Ishikawa (cell line): Measurements from ENCODE around the gene ZNF367.

Experiments used
- EP300 ChIP-seq: IDR thresholded peaks from 2 replicates; pipeline ENCODE4 v1.6.1; 2012; ENCODE audit warnings: borderline replicate concordance
- RAD21 ChIP-seq: IDR thresholded peaks from 2 replicates; pipeline ENCODE4 v1.6.1; 2012; ENCODE audit warnings: low read depth
- TAF1 ChIP-seq: IDR thresholded peaks from 2 replicates; pipeline ENCODE4 v1.6.1; 2012; ENCODE audit warnings: low read depth, mild to moderate bottlenecking
- TCF12 ChIP-seq: IDR thresholded peaks from 2 replicates; pipeline ENCODE4 v1.6.1; 2012; ENCODE audit warnings: low read depth
- YY1 ChIP-seq: IDR thresholded peaks from 2 replicates; pipeline ENCODE4 v1.6.1; 2012; ENCODE audit warnings: low read depth
- ZBTB7A ChIP-seq: IDR thresholded peaks from 2 replicates; pipeline ENCODE4 v1.6.1; 2012; ENCODE audit warnings: low read depth
- TF ChIP-seq, protein P1 (sequence below): IDR thresholded peaks from 2 replicates; pipeline ENCODE4 v1.6.1; 2012
- TF ChIP-seq, protein P2 (sequence below): IDR thresholded peaks from 2 replicates; pipeline ENCODE4 v1.6.1; 2012; ENCODE audit warnings: low read depth, mild to moderate bottlenecking

DNA sequence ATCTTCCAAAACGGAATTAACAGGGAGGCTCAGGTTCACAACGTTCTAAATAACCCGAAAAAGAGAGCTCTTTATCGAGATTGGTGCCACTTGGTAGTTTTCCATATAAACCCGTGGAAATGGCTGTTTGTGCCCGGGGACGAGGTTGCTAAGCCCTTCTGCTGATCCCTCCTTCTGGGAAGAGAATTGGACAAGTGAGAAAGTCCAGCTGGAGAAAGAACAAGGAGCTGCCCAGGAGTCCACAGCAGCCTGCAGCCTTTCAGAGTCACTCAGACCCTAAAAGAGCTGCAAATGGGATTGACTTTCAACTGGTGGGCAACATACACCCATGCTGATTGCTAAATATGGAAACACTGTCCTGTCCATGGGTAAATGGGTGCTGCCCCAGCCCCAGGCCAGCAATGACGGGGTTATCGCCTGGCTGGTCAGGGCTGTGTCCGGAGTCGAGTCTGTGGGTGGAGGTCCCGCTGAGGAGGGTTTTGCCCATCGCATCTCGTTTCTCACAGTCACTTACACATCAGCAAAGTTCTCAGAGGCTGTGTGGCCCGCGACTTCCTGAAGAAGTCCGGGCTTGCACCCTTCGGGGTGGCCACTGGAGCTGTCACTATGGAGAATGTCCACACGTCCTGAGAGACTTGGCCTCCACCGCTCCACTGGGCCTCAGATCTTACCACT lies 75.5 kb downstream of the ZNF367 start:
- no peak for TF ChIP-seq EP300
- no peak for TF ChIP-seq ZBTB7A
- no peak for TF ChIP-seq RAD21
- TF ChIP-seq, protein P1, sequence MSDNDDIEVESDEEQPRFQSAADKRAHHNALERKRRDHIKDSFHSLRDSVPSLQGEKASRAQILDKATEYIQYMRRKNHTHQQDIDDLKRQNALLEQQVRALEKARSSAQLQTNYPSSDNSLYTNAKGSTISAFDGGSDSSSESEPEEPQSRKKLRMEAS = no peak
- TF ChIP-seq TAF1 = no peak
- TF ChIP-seq YY1 = no peak
- TF ChIP-seq, protein P2, sequence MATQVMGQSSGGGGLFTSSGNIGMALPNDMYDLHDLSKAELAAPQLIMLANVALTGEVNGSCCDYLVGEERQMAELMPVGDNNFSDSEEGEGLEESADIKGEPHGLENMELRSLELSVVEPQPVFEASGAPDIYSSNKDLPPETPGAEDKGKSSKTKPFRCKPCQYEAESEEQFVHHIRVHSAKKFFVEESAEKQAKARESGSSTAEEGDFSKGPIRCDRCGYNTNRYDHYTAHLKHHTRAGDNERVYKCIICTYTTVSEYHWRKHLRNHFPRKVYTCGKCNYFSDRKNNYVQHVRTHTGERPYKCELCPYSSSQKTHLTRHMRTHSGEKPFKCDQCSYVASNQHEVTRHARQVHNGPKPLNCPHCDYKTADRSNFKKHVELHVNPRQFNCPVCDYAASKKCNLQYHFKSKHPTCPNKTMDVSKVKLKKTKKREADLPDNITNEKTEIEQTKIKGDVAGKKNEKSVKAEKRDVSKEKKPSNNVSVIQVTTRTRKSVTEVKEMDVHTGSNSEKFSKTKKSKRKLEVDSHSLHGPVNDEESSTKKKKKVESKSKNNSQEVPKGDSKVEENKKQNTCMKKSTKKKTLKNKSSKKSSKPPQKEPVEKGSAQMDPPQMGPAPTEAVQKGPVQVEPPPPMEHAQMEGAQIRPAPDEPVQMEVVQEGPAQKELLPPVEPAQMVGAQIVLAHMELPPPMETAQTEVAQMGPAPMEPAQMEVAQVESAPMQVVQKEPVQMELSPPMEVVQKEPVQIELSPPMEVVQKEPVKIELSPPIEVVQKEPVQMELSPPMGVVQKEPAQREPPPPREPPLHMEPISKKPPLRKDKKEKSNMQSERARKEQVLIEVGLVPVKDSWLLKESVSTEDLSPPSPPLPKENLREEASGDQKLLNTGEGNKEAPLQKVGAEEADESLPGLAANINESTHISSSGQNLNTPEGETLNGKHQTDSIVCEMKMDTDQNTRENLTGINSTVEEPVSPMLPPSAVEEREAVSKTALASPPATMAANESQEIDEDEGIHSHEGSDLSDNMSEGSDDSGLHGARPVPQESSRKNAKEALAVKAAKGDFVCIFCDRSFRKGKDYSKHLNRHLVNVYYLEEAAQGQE = no peak
- TF ChIP-seq TCF12 = no peak
